PC-9 (cell line): ENCODE results near the gene MYH15.

Source experiments
- EZH2 ChIP-seq: fragments of 200-600 bp; sonication (generic); IDR thresholded peaks from 2 replicates; pipeline ENCODE4 v1.8.0; 2017; ENCODE audit warnings: antibody characterized with exemption, low read depth
- TF ChIP-seq, protein P1 (sequence below): fragments of 200-600 bp; sonication (generic); conservative IDR thresholded peaks from 2 replicates; pipeline ENCODE4 v1.6.1; 2017; ENCODE audit warnings: mixed run types, antibody characterized with exemption, mild to moderate bottlenecking, moderate library complexity

DNA sequence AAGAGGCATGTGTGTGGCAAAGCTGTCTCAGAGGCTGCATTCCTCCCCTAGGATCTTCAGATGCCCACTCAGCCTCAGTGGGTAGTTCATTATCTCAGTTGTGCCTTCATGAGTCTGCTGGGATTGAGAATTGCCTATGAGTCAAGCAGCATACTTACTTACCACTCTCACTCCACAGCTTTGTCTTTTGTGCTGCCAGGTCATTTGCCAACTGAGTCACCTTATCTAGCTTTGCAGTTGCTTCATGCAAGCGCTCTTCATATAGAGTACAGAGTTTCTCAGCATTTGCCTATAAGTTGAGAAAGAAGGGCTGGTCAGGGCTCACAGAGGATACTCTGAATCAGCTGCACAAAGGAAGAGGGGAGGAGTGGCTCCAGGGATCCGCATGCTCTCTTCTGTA lies 89.5 kb downstream of the MYH15 start:
- TF ChIP-seq, protein P1, sequence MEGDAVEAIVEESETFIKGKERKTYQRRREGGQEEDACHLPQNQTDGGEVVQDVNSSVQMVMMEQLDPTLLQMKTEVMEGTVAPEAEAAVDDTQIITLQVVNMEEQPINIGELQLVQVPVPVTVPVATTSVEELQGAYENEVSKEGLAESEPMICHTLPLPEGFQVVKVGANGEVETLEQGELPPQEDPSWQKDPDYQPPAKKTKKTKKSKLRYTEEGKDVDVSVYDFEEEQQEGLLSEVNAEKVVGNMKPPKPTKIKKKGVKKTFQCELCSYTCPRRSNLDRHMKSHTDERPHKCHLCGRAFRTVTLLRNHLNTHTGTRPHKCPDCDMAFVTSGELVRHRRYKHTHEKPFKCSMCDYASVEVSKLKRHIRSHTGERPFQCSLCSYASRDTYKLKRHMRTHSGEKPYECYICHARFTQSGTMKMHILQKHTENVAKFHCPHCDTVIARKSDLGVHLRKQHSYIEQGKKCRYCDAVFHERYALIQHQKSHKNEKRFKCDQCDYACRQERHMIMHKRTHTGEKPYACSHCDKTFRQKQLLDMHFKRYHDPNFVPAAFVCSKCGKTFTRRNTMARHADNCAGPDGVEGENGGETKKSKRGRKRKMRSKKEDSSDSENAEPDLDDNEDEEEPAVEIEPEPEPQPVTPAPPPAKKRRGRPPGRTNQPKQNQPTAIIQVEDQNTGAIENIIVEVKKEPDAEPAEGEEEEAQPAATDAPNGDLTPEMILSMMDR: no peak
- no peak for TF ChIP-seq EZH2
